ENCODE data around the gene CTNNA3. TPM values are rescaled to one million over a fixed set of nuclear protein-coding genes. Genes with fewer than 3 reads are reported as not detected.

Gene CTNNA3
- polyA plus RNA-seq, 4 donors = 3.4 to 4.4 (median 4.0) TPM

- DNase-seq (ENCODE audit: low read depth in 4 of 4, low spot score in 3 of 4) = no peak
Observed at GRCh38 chr10:66283874-66284464, 1412.0 kb downstream of the CTNNA3 start.

- DNase-seq (ENCODE audit: low read depth in 4 of 4, low spot score in 3 of 4) = no peak
Observed at GRCh38 chr10:66283064-66283463, 1412.9 kb downstream of the CTNNA3 start.

- no peak for DNase-seq (ENCODE audit: low read depth in 4 of 4, low spot score in 3 of 4)
Observed at GRCh38 chr10:66281327-66281726, 1414.7 kb downstream of the CTNNA3 start.

- no peak for DNase-seq (ENCODE audit: low read depth in 4 of 4, low spot score in 3 of 4)
Observed at GRCh38 chr10:66277481-66277880, 1418.5 kb downstream of the CTNNA3 start.

GRCh38 chr10:66273966-66274519 is 1422.0 kb downstream of the CTNNA3 start:
- no peak for DNase-seq (ENCODE audit: low read depth in 4 of 4, low spot score in 3 of 4)

- no peak for DNase-seq (ENCODE audit: low read depth in 4 of 4, low spot score in 3 of 4)
Observed at GRCh38 chr10:66265398-66265797, 1430.6 kb downstream of the CTNNA3 start.

- no peak for DNase-seq (ENCODE audit: low read depth in 4 of 4, low spot score in 3 of 4)
Observed at GRCh38 chr10:66259836-66260235, 1436.2 kb downstream of the CTNNA3 start.

GRCh38 chr10:66258693-66259092 is 1437.3 kb downstream of the CTNNA3 start:
- no peak for DNase-seq (ENCODE audit: low read depth in 4 of 4, low spot score in 3 of 4)

GRCh38 chr10:66257801-66258200 is 1438.2 kb downstream of the CTNNA3 start:
- DNase-seq (ENCODE audit: low read depth in 4 of 4, low spot score in 3 of 4) = no peak

- DNase-seq (ENCODE audit: low read depth in 4 of 4, low spot score in 3 of 4) = no peak
Observed at GRCh38 chr10:66252986-66253385, 1443.0 kb downstream of the CTNNA3 start.

- no peak for DNase-seq (ENCODE audit: low read depth in 4 of 4, low spot score in 3 of 4)
Observed at GRCh38 chr10:66246177-66246576, 1449.8 kb downstream of the CTNNA3 start.

GRCh38 chr10:66244953-66245352 is 1451.0 kb downstream of the CTNNA3 start:
- DNase-seq (ENCODE audit: low read depth in 4 of 4, low spot score in 3 of 4) = no peak

- DNase-seq (ENCODE audit: low read depth in 4 of 4, low spot score in 3 of 4) = no peak
Observed at GRCh38 chr10:66242885-66243284, 1453.1 kb downstream of the CTNNA3 start.

GRCh38 chr10:66239062-66239461 is 1456.9 kb downstream of the CTNNA3 start:
- DNase-seq (ENCODE audit: low read depth in 4 of 4, low spot score in 3 of 4) = no peak

GRCh38 chr10:66238343-66238742 is 1457.7 kb downstream of the CTNNA3 start:
- DNase-seq (ENCODE audit: low read depth in 4 of 4, low spot score in 3 of 4) = no peak

GRCh38 chr10:66234872-66235271 is 1461.1 kb downstream of the CTNNA3 start:
- no peak for DNase-seq (ENCODE audit: low read depth in 4 of 4, low spot score in 3 of 4)

GRCh38 chr10:66228887-66229286 is 1467.1 kb downstream of the CTNNA3 start:
- DNase-seq (ENCODE audit: low read depth in 4 of 4, low spot score in 3 of 4) = no peak

GRCh38 chr10:66223656-66224055 is 1472.3 kb downstream of the CTNNA3 start:
- no peak for DNase-seq (ENCODE audit: low read depth in 4 of 4, low spot score in 3 of 4)

- DNase-seq (ENCODE audit: low read depth in 4 of 4, low spot score in 3 of 4) = no peak
Observed at GRCh38 chr10:66222462-66223046, 1473.4 kb downstream of the CTNNA3 start.

- no peak for DNase-seq (ENCODE audit: low read depth in 4 of 4, low spot score in 3 of 4)
Observed at GRCh38 chr10:66218981-66219587, 1476.9 kb downstream of the CTNNA3 start.

GRCh38 chr10:66218289-66218688 is 1477.7 kb downstream of the CTNNA3 start:
- DNase-seq (ENCODE audit: low read depth in 4 of 4, low spot score in 3 of 4) = no peak

- no peak for DNase-seq (ENCODE audit: low read depth in 4 of 4, low spot score in 3 of 4)
Observed at GRCh38 chr10:66215920-66216319, 1480.1 kb downstream of the CTNNA3 start.
